Measurements from ENCODE around the gene OR13H1. TPM values are rescaled to one million over a fixed set of nuclear protein-coding genes. Genes with fewer than 3 reads are reported as not detected.

Gene OR13H1
- total and polyA plus RNA-seq, 4 donors = not detected

GRCh38 chrX:131544218-131544617 lies 344 bp downstream of the OR13H1 start:
- Histone ChIP-seq H3K4me1 (ENCODE audit: control insufficient read depth in 4 of 4, insufficient read depth in 4 of 4, low read length in 3 of 4) (no peaks in the 10 kb centered on the region), H3K9ac (ENCODE audit: low read depth in 1 of 2, low read length in 2 of 2) (no peak overlapping the region), H3K27me3 (ENCODE audit: control insufficient read depth in 4 of 4, insufficient read depth in 4 of 4, low read length in 3 of 4) (peaks cover 0 to 5% (median 0%) of the 10 kb centered on the region in 4 donors), H3K27ac (ENCODE audit: low read depth in 1 of 2, low read length in 2 of 2) (no peak overlapping the region), H3K36me3 (ENCODE audit: control insufficient read depth in 4 of 4, insufficient read depth in 3 of 4, low read depth in 1 of 4, low read length in 3 of 4) (no peaks in the 10 kb centered on the region), H3K4me3 (ENCODE audit: low read depth in 1 of 3, low read length in 3 of 3) (no peak overlapping the region), H3K9me3 (ENCODE audit: control insufficient read depth in 4 of 4, low read length in 3 of 4) (peaks cover 0 to 3% (median 0%) of the 10 kb centered on the region in 4 donors)
- no peak for DNase-seq (ENCODE audit: low spot score)
- no peak for TF ChIP-seq RAD21 (IDR thresholded peaks at IDR 0.05)
- no peak for TF ChIP-seq JUND (IDR thresholded peaks at IDR 0.05)
- TF ChIP-seq ATF3 (IDR thresholded peaks at IDR 0.05) = no peak
- TF ChIP-seq, protein P1, sequence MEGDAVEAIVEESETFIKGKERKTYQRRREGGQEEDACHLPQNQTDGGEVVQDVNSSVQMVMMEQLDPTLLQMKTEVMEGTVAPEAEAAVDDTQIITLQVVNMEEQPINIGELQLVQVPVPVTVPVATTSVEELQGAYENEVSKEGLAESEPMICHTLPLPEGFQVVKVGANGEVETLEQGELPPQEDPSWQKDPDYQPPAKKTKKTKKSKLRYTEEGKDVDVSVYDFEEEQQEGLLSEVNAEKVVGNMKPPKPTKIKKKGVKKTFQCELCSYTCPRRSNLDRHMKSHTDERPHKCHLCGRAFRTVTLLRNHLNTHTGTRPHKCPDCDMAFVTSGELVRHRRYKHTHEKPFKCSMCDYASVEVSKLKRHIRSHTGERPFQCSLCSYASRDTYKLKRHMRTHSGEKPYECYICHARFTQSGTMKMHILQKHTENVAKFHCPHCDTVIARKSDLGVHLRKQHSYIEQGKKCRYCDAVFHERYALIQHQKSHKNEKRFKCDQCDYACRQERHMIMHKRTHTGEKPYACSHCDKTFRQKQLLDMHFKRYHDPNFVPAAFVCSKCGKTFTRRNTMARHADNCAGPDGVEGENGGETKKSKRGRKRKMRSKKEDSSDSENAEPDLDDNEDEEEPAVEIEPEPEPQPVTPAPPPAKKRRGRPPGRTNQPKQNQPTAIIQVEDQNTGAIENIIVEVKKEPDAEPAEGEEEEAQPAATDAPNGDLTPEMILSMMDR (IDR thresholded peaks at IDR 0.05; ENCODE audit: low read depth, low read length, missing input control) = no peak
- no peak for TF ChIP-seq YY1 (IDR thresholded peaks at IDR 0.05)
- TF ChIP-seq TAF1 (conservative IDR thresholded peaks at IDR 0.05) = no peak
- no peak for TF ChIP-seq SP1 (IDR thresholded peaks at IDR 0.05)
- no peak for TF ChIP-seq FOXA1 (IDR thresholded peaks at IDR 0.05)
- TF ChIP-seq NR2F2 (IDR thresholded peaks at IDR 0.05) = no peak
- no peak for TF ChIP-seq EGR1 (IDR thresholded peaks at IDR 0.05; ENCODE audit: low read depth in 2 of 2)
- TF ChIP-seq, protein P2, sequence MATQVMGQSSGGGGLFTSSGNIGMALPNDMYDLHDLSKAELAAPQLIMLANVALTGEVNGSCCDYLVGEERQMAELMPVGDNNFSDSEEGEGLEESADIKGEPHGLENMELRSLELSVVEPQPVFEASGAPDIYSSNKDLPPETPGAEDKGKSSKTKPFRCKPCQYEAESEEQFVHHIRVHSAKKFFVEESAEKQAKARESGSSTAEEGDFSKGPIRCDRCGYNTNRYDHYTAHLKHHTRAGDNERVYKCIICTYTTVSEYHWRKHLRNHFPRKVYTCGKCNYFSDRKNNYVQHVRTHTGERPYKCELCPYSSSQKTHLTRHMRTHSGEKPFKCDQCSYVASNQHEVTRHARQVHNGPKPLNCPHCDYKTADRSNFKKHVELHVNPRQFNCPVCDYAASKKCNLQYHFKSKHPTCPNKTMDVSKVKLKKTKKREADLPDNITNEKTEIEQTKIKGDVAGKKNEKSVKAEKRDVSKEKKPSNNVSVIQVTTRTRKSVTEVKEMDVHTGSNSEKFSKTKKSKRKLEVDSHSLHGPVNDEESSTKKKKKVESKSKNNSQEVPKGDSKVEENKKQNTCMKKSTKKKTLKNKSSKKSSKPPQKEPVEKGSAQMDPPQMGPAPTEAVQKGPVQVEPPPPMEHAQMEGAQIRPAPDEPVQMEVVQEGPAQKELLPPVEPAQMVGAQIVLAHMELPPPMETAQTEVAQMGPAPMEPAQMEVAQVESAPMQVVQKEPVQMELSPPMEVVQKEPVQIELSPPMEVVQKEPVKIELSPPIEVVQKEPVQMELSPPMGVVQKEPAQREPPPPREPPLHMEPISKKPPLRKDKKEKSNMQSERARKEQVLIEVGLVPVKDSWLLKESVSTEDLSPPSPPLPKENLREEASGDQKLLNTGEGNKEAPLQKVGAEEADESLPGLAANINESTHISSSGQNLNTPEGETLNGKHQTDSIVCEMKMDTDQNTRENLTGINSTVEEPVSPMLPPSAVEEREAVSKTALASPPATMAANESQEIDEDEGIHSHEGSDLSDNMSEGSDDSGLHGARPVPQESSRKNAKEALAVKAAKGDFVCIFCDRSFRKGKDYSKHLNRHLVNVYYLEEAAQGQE (IDR thresholded peaks at IDR 0.05) = no peak
- TF ChIP-seq, protein P3, sequence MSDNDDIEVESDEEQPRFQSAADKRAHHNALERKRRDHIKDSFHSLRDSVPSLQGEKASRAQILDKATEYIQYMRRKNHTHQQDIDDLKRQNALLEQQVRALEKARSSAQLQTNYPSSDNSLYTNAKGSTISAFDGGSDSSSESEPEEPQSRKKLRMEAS (IDR thresholded peaks at IDR 0.05) = no peak
- TF ChIP-seq ZBTB33 (IDR thresholded peaks at IDR 0.05) = no peak
- TF ChIP-seq GABPA (IDR thresholded peaks at IDR 0.05 in 1 of 2, conservative IDR thresholded peaks at IDR 0.05 in 1 of 2) = no peak
- no peak for TF ChIP-seq RXRA (IDR thresholded peaks at IDR 0.05)
- no peak for TF ChIP-seq HNF4A (conservative IDR thresholded peaks at IDR 0.05)
- TF ChIP-seq HNF4G (IDR thresholded peaks at IDR 0.05) = no peak
- 84% methylated on average over 4 of the region's 4 CpGs for WGBS

Measured in liver (tissue), 9 donors.